SK-N-SH (cell line): ENCODE measurements around the gene S100A5. TPM values are rescaled to one million over a fixed set of nuclear protein-coding genes. Genes with fewer than 3 reads are reported as not detected.
A peak's percentile ranks its signal among the peaks of the same experiment; 100 is the strongest.

Experiments used
- CTCF ChIA-PET: fragments of 300-600, 350-600 bp; formaldehyde crosslinking; extraction: SDS; loops from one replicate; lab custom pipeline; 2021; lab: Yijun Ruan, JAX
- POLR2A ChIA-PET: fragments of 350-600 bp; sonication (Branson Sonifier 250); formaldehyde crosslinking; extraction: SDS; loops from one replicate; lab custom pipeline; 2020; ENCODE audit warnings: antibody characterized with exemption, inconsistent platforms; lab: Yijun Ruan, JAX
- DNase-seq: peaks from one replicate; pipeline ENCODE4 v3.0.0; 2012
- H2AFZ ChIP-seq: fragments of 200-600 bp; sonication (generic); 2 replicates; pipeline ENCODE4 v1.8.1; 2016; ENCODE audit warnings: antibody characterized with exemption, mild to moderate bottlenecking, low read depth
- H3F3A ChIP-seq: fragments of 200-600 bp; sonication (generic); replicated peaks from 2 replicates; pipeline ENCODE3; 2016; ENCODE audit warnings: antibody characterized with exemption, mild to moderate bottlenecking; ENCODE audit not compliant: insufficient read depth
- H3K27ac ChIP-seq, 2 experiments: fragments of 200-500 bp in 1 of 2; fragments of 200-600 bp in 1 of 2; sonication (Bioruptor generic) in 1 of 2; sonication (generic), shearing (Covaris generic) in 1 of 2; 2 replicates each; pipeline versions ENCODE4 v1.5.1 to v1.6.1; 2014 to 2016; ENCODE audit warnings: low read depth in 2 of 2, inconsistent platforms in 1 of 2, low read length in 1 of 2, mild to moderate bottlenecking in 1 of 2, mixed read lengths in 1 of 2
- H3K27me3 ChIP-seq: fragments of 200-600 bp; sonication (generic), shearing (Covaris generic); 2 replicates; pipeline ENCODE4 v1.6.1; 2016; ENCODE audit warnings: mixed run types; ENCODE audit not compliant: insufficient read depth
- H3K36me3 ChIP-seq, 2 experiments: fragments of 200-500 bp in 1 of 2; fragments of 200-600 bp in 1 of 2; sonication (Bioruptor generic) in 1 of 2; sonication (generic) in 1 of 2; replicated peaks in 1 of 2; 2 replicates each; pipeline versions ENCODE3 to v1.5.1; 2014 to 2016; ENCODE audit warnings: low read length in 1 of 2, mild to moderate bottlenecking in 1 of 2; ENCODE audit not compliant: insufficient read depth in 2 of 2, control insufficient read depth in 1 of 2
- H3K4me1 ChIP-seq, 2 experiments: fragments of 200-500 bp in 1 of 2; fragments of 200-600 bp in 1 of 2; sonication (Bioruptor generic) in 1 of 2; sonication (generic), shearing (Covaris generic) in 1 of 2; 2 replicates each; pipeline versions ENCODE4 v1.5.1 to v1.6.1; 2014 to 2016; ENCODE audit warnings: low read depth in 1 of 2, low read length in 1 of 2, mixed run types in 1 of 2; ENCODE audit not compliant: insufficient read depth in 2 of 2, control insufficient read depth in 1 of 2
- H3K4me2 ChIP-seq: fragments of 200-600 bp; sonication (generic), shearing (Covaris generic); 2 replicates; pipeline ENCODE4 v1.6.1; 2017; ENCODE audit warnings: mixed run types
- H3K4me3 ChIP-seq, 2 experiments: fragments of 200-500 bp in 1 of 2; fragments of 200-600 bp in 1 of 2; sonication (Bioruptor generic) in 1 of 2; sonication (generic), shearing (Covaris generic) in 1 of 2; 2 replicates each; pipeline versions ENCODE4 v1.5.1 to v1.8.1; 2014 to 2016; ENCODE audit warnings: low read depth in 2 of 2, inconsistent platforms in 1 of 2, low read length in 1 of 2, mild to moderate bottlenecking in 1 of 2, mixed read lengths in 1 of 2, moderate library complexity in 1 of 2
- H3K79me2 ChIP-seq: fragments of 200-600 bp; sonication (generic); 2 replicates; pipeline ENCODE4 v1.8.1; 2017; ENCODE audit warnings: mild to moderate bottlenecking; ENCODE audit not compliant: insufficient read depth
- H3K9ac ChIP-seq: fragments of 200-600 bp; sonication (generic); 2 replicates; pipeline ENCODE4 v1.6.1; 2017; ENCODE audit warnings: mixed run types
- H3K9me2 ChIP-seq: fragments of 200-600 bp; sonication (generic); 2 replicates; pipeline ENCODE4 v1.6.1; 2017; ENCODE audit warnings: mixed run types
- H3K9me3 ChIP-seq: fragments of 200-600 bp; sonication (generic); 2 replicates; pipeline ENCODE4 v1.6.1; 2017; ENCODE audit warnings: mixed run types, mild to moderate bottlenecking, moderate library complexity
- H4K20me1 ChIP-seq: fragments of 200-600 bp; sonication (generic); 2 replicates; pipeline ENCODE4 v1.6.1; 2017; ENCODE audit warnings: mild to moderate bottlenecking, mixed run types; ENCODE audit not compliant: insufficient read depth
- ELF1 ChIP-seq: IDR thresholded peaks from 2 replicates; pipeline ENCODE4 v1.4.0; 2012
- EP300 ChIP-seq, 2 experiments: IDR thresholded peaks; 2 replicates each; pipeline versions ENCODE4 v1.4.0 to v1.6.1; 2012; ENCODE audit warnings: borderline replicate concordance in 1 of 2, low read depth in 1 of 2, low read length in 1 of 2
- EZH2phosphoT487 ChIP-seq: fragments of 200-600 bp; sonication (generic); IDR thresholded peaks from 2 replicates; pipeline ENCODE4 v1.6.1; 2017; ENCODE audit warnings: low read depth, mixed run types, mild to moderate bottlenecking, antibody characterized with exemption, moderate library complexity, borderline replicate concordance
- FOSL2 ChIP-seq: IDR thresholded peaks from 2 replicates; pipeline ENCODE4 v1.4.0; 2012; ENCODE audit warnings: low read depth, mild to moderate bottlenecking, moderate library complexity, borderline replicate concordance
- GATA2 ChIP-seq: sonication (generic); formaldehyde crosslinking; IDR thresholded peaks from 2 replicates; pipeline ENCODE4 v1.5.0; 2020; ENCODE audit warnings: mild to moderate bottlenecking, missing genetic modification reagents
- JUND ChIP-seq: IDR thresholded peaks from 2 replicates; pipeline ENCODE4 v1.4.0; 2012
- MXI1 ChIP-seq: IDR thresholded peaks from 2 replicates; pipeline ENCODE4 v1.6.1; 2012; ENCODE audit warnings: mild to moderate bottlenecking, low read depth, low read length, improper control_type of control experiment
- NFIC ChIP-seq: IDR thresholded peaks from 2 replicates; pipeline ENCODE4 v1.4.0; 2012; ENCODE audit warnings: borderline replicate concordance
- NRF1 ChIP-seq: IDR thresholded peaks from 2 replicates; pipeline ENCODE4 v1.6.1; 2012; ENCODE audit warnings: low read depth, mild to moderate bottlenecking, low read length
- RCOR1 ChIP-seq: fragments of 150-350 bp; IDR thresholded peaks from 2 replicates; pipeline ENCODE4 v1.6.1; 2017; ENCODE audit warnings: antibody characterized with exemption, low read length
- RFX5 ChIP-seq: IDR thresholded peaks from 2 replicates; pipeline ENCODE4 v1.6.1; 2012; ENCODE audit warnings: mild to moderate bottlenecking, improper control_type of control experiment, low read length
- RXRA ChIP-seq: IDR thresholded peaks from 2 replicates; pipeline ENCODE4 v1.4.0; 2012; ENCODE audit warnings: low read depth, mild to moderate bottlenecking, borderline replicate concordance
- SIN3A ChIP-seq: IDR thresholded peaks from 2 replicates; pipeline ENCODE4 v1.6.1; 2012; ENCODE audit warnings: low read depth, mild to moderate bottlenecking, low read length, moderate library complexity, borderline replicate concordance
- SMC3 ChIP-seq: IDR thresholded peaks from 2 replicates; pipeline ENCODE4 v1.6.1; 2012; ENCODE audit warnings: low read depth, low read length, improper control_type of control experiment
- TAF1 ChIP-seq: IDR thresholded peaks from 2 replicates; pipeline ENCODE4 v1.6.1; 2012; ENCODE audit warnings: low read depth, mild to moderate bottlenecking, low read length, moderate library complexity, borderline replicate concordance
- TCF12 ChIP-seq: IDR thresholded peaks from 2 replicates; pipeline ENCODE4 v1.4.0; 2012
- TEAD4 ChIP-seq: IDR thresholded peaks from 2 replicates; pipeline ENCODE4 v1.4.0; 2012; ENCODE audit warnings: mild to moderate bottlenecking, borderline replicate concordance; ENCODE audit not compliant: insufficient read depth
- WGBS: methylation state at CpG from one replicate; pipeline ENCODE4 v1.1.6; 2017; ENCODE audit warnings: low lambda C conversion rate; 5-methylcytosine and 5-hydroxymethylcytosine counted together
- polyA plus RNA-seq, 3 experiments: library from polyadenylated mRNA; depleted of rRNA; stranded (reverse); fragments of >200 nt; gene quantifications; 2 replicates each; pipeline ENCODE4 v1.2.3, GENCODE V29; 2012
- TF ChIP-seq, protein P1 (sequence below): IDR thresholded peaks from 2 replicates; pipeline ENCODE4; 2012
- TF ChIP-seq, protein P2 (sequence below): IDR thresholded peaks from 2 replicates; pipeline ENCODE4 v1.4.0; 2012; ENCODE audit warnings: low read depth, borderline replicate concordance
- TF ChIP-seq, protein P3 (sequence below): fragments of 200-600 bp; sonication (generic); IDR thresholded peaks from 2 replicates; pipeline ENCODE4 v1.6.1; 2017; ENCODE audit warnings: antibody characterized with exemption, mild to moderate bottlenecking, moderate library complexity
- TF ChIP-seq, protein P4 (sequence below): fragments of 150-350 bp; IDR thresholded peaks from 2 replicates; pipeline ENCODE4 v1.6.1; 2017; ENCODE audit warnings: antibody characterized with exemption, low read length, low read depth, borderline replicate concordance
- TF ChIP-seq, protein P5 (sequence below): fragments of 150-350 bp; IDR thresholded peaks from 2 replicates; pipeline ENCODE4 v1.6.1; 2016; ENCODE audit warnings: mild to moderate bottlenecking, low read depth, low read length
- TF ChIP-seq, protein P6 (sequence below): IDR thresholded peaks from 2 replicates; pipeline ENCODE4 v1.4.0; 2012; ENCODE audit warnings: low read depth

S100A5 gene
- polyA plus RNA-seq, 1 of the 3 experiments (the other 2 are of a cell fraction) = 0.15 TPM

DNA sequence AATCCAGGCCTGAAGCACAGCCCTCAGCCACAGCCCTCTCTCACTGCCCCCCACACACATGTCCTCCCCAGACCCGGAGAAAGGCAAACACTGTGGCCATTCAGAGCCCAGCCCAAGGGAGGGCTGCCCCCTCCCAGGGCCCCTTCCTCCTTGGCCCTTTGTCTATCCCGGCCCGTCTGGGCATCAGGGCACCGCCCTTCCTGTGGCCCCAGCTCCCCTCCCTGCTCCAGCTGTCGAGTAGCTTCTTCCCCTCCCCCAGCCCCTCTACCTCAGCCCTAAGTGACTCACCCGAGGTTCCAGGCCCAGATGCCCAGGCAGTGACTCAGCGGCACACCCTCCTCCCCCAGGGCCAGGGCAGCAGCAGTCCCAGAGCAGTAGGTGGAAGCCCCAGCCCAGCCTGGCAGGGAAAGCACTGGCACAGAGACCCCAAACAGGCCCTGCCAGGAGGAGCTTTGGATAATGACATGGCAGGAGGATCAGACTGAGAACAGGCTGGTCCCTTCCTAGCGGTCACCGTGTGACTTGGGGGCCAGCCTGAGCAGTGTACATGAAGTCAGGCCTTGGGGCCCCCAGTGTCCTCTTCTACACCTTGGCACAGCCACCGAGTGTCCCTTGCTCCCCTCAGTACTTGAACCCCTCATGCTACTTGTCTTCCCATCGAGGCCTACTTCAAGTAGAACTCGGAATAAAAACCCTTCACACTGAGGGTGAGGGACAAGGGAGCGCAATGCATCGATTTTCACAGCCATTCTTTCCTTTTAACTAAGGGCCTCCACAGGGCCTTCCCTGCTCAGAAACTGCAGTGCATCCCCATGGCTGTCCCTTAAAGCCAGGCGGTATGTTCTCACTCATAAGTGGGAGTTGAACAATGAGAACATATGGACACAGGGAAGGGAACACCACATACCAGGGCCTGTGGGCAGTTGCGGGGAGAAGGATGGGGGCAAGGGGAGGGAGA lies 26.0 kb upstream of the S100A5 start:
- Histone ChIP-seq H3K4me2 (peak overlapping the region; percentile 70), H2AFZ (no peak overlapping the region; the same call in 1 of the 2 replicates)
- CTCF ChIA-PET = interaction anchor here (1.0 to 7.2 kb wide), 5 partner anchors 33 to 214 kb away, joined by 4 to 81 read pairs (median 6); no protein-coding TSS in a partner anchor
- TF ChIP-seq SMC3 = no peak
- TF ChIP-seq NFIC = peak; percentile 86
- TF ChIP-seq ELF1 = peak; percentile 18; the same call in 1 of the 2 replicates
- no peak for TF ChIP-seq GATA2
- TF ChIP-seq RFX5 = no peak
- TF ChIP-seq RCOR1 = no peak
- TF ChIP-seq, protein P1, sequence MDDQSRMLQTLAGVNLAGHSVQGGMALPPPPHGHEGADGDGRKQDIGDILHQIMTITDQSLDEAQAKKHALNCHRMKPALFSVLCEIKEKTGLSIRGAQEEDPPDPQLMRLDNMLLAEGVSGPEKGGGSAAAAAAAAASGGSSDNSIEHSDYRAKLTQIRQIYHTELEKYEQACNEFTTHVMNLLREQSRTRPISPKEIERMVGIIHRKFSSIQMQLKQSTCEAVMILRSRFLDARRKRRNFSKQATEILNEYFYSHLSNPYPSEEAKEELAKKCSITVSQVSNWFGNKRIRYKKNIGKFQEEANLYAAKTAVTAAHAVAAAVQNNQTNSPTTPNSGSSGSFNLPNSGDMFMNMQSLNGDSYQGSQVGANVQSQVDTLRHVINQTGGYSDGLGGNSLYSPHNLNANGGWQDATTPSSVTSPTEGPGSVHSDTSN = peak; percentile 79
- TF ChIP-seq, protein P2, sequence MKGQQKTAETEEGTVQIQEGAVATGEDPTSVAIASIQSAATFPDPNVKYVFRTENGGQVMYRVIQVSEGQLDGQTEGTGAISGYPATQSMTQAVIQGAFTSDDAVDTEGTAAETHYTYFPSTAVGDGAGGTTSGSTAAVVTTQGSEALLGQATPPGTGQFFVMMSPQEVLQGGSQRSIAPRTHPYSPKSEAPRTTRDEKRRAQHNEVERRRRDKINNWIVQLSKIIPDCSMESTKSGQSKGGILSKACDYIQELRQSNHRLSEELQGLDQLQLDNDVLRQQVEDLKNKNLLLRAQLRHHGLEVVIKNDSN = no peak
- TF ChIP-seq FOSL2 = peak; percentile 100
- peak; percentile 95 for TF ChIP-seq TEAD4
- no peak for TF ChIP-seq EZH2phosphoT487
- peak; percentile 28; the same call in 1 of the 2 replicates for TF ChIP-seq TAF1
- TF ChIP-seq TCF12 = peak; percentile 98
- TF ChIP-seq EP300 (IDR thresholded peaks at IDR 0.05; ENCODE audit: borderline replicate concordance in 1 of 2, low read depth in 1 of 2, low read length in 1 of 2) = peak; percentile 24 to 99; a peak in 2 of 4 replicates
- TF ChIP-seq, protein P3, sequence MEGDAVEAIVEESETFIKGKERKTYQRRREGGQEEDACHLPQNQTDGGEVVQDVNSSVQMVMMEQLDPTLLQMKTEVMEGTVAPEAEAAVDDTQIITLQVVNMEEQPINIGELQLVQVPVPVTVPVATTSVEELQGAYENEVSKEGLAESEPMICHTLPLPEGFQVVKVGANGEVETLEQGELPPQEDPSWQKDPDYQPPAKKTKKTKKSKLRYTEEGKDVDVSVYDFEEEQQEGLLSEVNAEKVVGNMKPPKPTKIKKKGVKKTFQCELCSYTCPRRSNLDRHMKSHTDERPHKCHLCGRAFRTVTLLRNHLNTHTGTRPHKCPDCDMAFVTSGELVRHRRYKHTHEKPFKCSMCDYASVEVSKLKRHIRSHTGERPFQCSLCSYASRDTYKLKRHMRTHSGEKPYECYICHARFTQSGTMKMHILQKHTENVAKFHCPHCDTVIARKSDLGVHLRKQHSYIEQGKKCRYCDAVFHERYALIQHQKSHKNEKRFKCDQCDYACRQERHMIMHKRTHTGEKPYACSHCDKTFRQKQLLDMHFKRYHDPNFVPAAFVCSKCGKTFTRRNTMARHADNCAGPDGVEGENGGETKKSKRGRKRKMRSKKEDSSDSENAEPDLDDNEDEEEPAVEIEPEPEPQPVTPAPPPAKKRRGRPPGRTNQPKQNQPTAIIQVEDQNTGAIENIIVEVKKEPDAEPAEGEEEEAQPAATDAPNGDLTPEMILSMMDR = no peak
- no peak for TF ChIP-seq MXI1
- TF ChIP-seq, protein P4, sequence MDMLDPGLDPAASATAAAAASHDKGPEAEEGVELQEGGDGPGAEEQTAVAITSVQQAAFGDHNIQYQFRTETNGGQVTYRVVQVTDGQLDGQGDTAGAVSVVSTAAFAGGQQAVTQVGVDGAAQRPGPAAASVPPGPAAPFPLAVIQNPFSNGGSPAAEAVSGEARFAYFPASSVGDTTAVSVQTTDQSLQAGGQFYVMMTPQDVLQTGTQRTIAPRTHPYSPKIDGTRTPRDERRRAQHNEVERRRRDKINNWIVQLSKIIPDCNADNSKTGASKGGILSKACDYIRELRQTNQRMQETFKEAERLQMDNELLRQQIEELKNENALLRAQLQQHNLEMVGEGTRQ = no peak
- peak; percentile 100 for TF ChIP-seq JUND
- TF ChIP-seq NRF1 = no peak
- TF ChIP-seq, protein P5, sequence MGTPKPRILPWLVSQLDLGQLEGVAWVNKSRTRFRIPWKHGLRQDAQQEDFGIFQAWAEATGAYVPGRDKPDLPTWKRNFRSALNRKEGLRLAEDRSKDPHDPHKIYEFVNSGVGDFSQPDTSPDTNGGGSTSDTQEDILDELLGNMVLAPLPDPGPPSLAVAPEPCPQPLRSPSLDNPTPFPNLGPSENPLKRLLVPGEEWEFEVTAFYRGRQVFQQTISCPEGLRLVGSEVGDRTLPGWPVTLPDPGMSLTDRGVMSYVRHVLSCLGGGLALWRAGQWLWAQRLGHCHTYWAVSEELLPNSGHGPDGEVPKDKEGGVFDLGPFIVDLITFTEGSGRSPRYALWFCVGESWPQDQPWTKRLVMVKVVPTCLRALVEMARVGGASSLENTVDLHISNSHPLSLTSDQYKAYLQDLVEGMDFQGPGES = no peak
- TF ChIP-seq RXRA = peak; percentile 93; the same call in 1 of the 2 replicates
- TF ChIP-seq SIN3A = peak; percentile 88; the same call in 1 of the 2 replicates
- TF ChIP-seq, protein P6, sequence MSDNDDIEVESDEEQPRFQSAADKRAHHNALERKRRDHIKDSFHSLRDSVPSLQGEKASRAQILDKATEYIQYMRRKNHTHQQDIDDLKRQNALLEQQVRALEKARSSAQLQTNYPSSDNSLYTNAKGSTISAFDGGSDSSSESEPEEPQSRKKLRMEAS = peak; percentile 83

More for the DNA sequence above, 26.0 kb upstream of the S100A5 start:
- H4K20me1 ChIP-seq = no peaks in the 10 kb centered on the region
- no peaks in the 10 kb centered on the region for H3K9me2 ChIP-seq
- H3K27me3 ChIP-seq = no peaks in the 10 kb centered on the region
- peaks cover 26% of the 10 kb centered on the region for H3K79me2 ChIP-seq
- WGBS = 32% methylated on average over 14 of the region's 16 CpGs
- POLR2A ChIA-PET = no interaction called here
- H3K9ac ChIP-seq = peak overlapping the region; percentile 82
- H3K4me1 ChIP-seq = peaks cover 33 to 43% of the 10 kb centered on the region in 2 experiments
- no peaks in the 10 kb centered on the region for H3K9me3 ChIP-seq
- H3K4me3 ChIP-seq = no peak overlapping the region
- H3K36me3 ChIP-seq = no peaks in the 10 kb centered on the region
- peaks cover 8% of the 10 kb centered on the region for H3F3A ChIP-seq
- peak overlapping the region; percentile 95 to 99 for H3K27ac ChIP-seq
- peak; percentile 73 for DNase-seq
